Kidney epithelial cell (primary cell): ENCODE data around the gene CDK11B. TPM values are rescaled to one million over a fixed set of nuclear protein-coding genes. Genes with fewer than 3 reads are reported as not detected.

Experiments used
- DNase-seq: peaks from one replicate; pipeline ENCODE4 v3.0.0-alpha.2; 2010; ENCODE audit warnings: low read depth
- H3K27me3 ChIP-seq: 2 replicates; pipeline ENCODE4 v1.6.0; 2011; ENCODE audit warnings: low read length; ENCODE audit not compliant: control insufficient read depth, insufficient read depth
- H3K36me3 ChIP-seq: 2 replicates; pipeline ENCODE4 v1.5.1; 2011; ENCODE audit warnings: low read length; ENCODE audit not compliant: control insufficient read depth, insufficient read depth
- H3K4me3 ChIP-seq: 2 replicates; pipeline ENCODE4 v1.5.1; 2011; ENCODE audit warnings: low read depth, mild to moderate bottlenecking, control low read depth, low read length
- CTCF ChIP-seq: IDR thresholded peaks from 2 replicates; pipeline ENCODE4 v1.5.1; 2011; ENCODE audit warnings: mild to moderate bottlenecking, moderate library complexity, low read length, control low read depth, inconsistent platforms; ENCODE audit not compliant: insufficient read depth, poor library complexity, severe bottlenecking
- total RNA-seq: library from RNA; depleted of rRNA; stranded (reverse); fragments of >200 nt; gene quantifications from 2 replicates; pipeline ENCODE4 v1.2.3, GENCODE V29; 2015

The CDK11B gene
- total RNA-seq, 1 donor from 2014 or later, result 27.0 TPM

DNA sequence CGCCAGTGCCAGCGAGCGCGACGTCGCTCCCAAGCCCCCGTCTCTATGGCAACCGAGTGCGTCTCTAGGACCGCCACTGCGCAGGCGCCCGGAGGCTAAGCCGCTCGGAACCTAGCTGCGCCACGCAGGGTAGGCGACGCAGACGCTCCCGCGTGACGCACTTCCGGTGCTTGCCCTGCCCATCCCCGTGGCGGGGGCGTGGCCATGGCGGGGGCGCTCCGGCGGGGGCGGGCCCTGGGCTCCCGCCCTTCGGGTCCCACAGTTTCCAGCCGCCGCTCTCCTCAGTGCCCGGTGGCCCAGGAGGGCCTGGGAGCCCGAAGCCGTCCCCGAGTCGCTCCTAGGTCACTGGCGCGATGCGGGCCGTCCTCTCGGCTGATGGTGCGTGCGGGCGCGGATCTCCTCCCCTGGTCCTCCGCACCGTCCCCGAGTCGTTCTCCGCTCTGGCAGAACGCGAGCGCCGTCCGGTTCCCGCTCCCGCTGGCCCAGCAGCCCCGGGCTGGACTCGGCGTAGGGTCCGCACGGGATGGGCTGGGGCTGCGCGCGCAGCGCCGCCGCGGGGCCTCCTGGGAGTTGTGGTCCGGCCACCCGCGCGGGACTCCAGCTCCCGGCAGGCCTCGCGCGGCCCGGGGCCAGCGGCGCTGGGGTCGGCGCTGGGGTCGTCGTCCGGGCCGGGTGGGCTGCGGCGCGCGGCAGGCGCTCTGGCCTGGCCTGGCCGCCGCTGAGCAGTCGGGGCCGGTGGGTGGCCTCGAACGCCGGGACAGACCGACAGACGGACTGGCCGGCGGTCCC lies 43.4 kb downstream of the CDK11B start, which contains the start of gene MIB2:
TSS of gene MIB2 (plus strand) at position 245 of the 789 bp plus-strand sequence. CDS start 7,953 bp downstream, outside the sequence.
- no peak for TF ChIP-seq CTCF
- no peaks in the 10 kb centered on the region for H3K27me3 ChIP-seq
- H3K4me3 ChIP-seq, result peak within 1 kb of the TSS; percentile 95
- peak; percentile 64 for DNase-seq
- no peaks in the 10 kb centered on the region for H3K36me3 ChIP-seq

DNA sequence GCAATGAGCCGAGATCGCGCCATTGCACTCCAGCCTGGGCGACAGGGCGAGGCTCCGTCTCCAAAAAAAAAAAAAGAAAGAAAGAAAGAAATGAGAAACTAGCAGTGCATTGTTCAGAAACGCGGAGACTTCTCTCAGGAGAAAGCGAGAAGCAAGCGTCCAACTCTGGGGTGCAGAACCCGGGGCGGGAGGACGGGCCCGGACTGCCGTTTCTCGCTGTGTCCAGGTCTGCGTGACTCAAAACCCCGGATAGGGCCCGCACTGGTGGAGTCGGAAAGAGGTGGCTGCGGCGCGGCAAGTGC lies 43.9 kb downstream of the CDK11B start:
- Histone ChIP-seq H3K4me3 (peak overlapping the region; percentile 95), H3K36me3 (no peaks in the 10 kb centered on the region), H3K27me3 (no peaks in the 10 kb centered on the region)
- no peak for DNase-seq
- no peak for TF ChIP-seq CTCF

- peak overlapping the region; percentile 95 for H3K4me3 ChIP-seq
- no peak for DNase-seq
- no peak for TF ChIP-seq CTCF
- no peaks in the 10 kb centered on the region for H3K27me3 ChIP-seq
- no peaks in the 10 kb centered on the region for H3K36me3 ChIP-seq
Observed at GRCh38 chr1:1614204-1614953, 44.4 kb downstream of the CDK11B start.

- no peak for TF ChIP-seq CTCF
- no peaks in the 10 kb centered on the region for H3K36me3 ChIP-seq
Observed at GRCh38 chr1:1613509-1614082, 45.2 kb downstream of the CDK11B start.

GRCh38 chr1:1612104-1612400 lies 46.8 kb downstream of the CDK11B start:
- DNase-seq, result no peak
- H3K27me3 ChIP-seq, result no peaks in the 10 kb centered on the region
- no peak for TF ChIP-seq CTCF
- H3K4me3 ChIP-seq, result no peak overlapping the region
- no peaks in the 10 kb centered on the region for H3K36me3 ChIP-seq

More at GRCh38 chr1:1613509-1614082, 45.2 kb downstream of the CDK11B start:
- no peak for DNase-seq
- Histone ChIP-seq H3K27me3 (no peaks in the 10 kb centered on the region), H3K4me3 (no peak overlapping the region)
